Neural cell (in vitro differentiated cells): ENCODE measurements around the gene SLC25A47. TPM values are rescaled to one million over a fixed set of nuclear protein-coding genes. Genes with fewer than 3 reads are reported as not detected.

ENCODE experiments used
- H2AFZ ChIP-seq: fragments of 200-600, 300-800 bp; sonication (generic), shearing (Covaris generic); 2 replicates; pipeline ENCODE4 v1.6.0; 2014; ENCODE audit warnings: low read depth, mild to moderate bottlenecking, antibody characterized with exemption, low read length, moderate library complexity
- H3F3A ChIP-seq: fragments of 200-600 bp; shearing (Covaris generic); 2 replicates; pipeline ENCODE4 v1.6.1; 2016; ENCODE audit warnings: mild to moderate bottlenecking, moderate library complexity, mixed read lengths, antibody characterized with exemption, low read length; ENCODE audit not compliant: insufficient read depth, poor library complexity, severe bottlenecking
- H3K27ac ChIP-seq: fragments of 200-600, 300-800 bp; sonication (generic), shearing (Covaris generic); 2 replicates; pipeline ENCODE4 v1.5.1; 2014; ENCODE audit warnings: mild to moderate bottlenecking, low read length, moderate library complexity
- H3K27me3 ChIP-seq: fragments of 300-800, 200-600 bp; sonication (generic), shearing (Covaris generic); 2 replicates; pipeline ENCODE4 v1.6.0; 2014; ENCODE audit warnings: mild to moderate bottlenecking, low read depth, low read length, moderate library complexity; ENCODE audit not compliant: insufficient read depth
- H3K36me3 ChIP-seq: fragments of 300-800, 200-600 bp; sonication (generic), shearing (Covaris generic); 2 replicates; pipeline ENCODE4 v1.5.1; 2014; ENCODE audit warnings: mild to moderate bottlenecking, antibody characterized with exemption, low read length, moderate library complexity; ENCODE audit not compliant: insufficient read depth
- H3K4me2 ChIP-seq: fragments of 300-800, 200-600 bp; sonication (generic), shearing (Covaris generic); 2 replicates; pipeline ENCODE4 v1.6.0; 2014; ENCODE audit warnings: mild to moderate bottlenecking, low read length
- H3K4me3 ChIP-seq: fragments of 300-800, 200-600 bp; sonication (generic), shearing (Covaris generic); 2 replicates; pipeline ENCODE4 v1.5.1; 2014; ENCODE audit warnings: mild to moderate bottlenecking, low read length, moderate library complexity
- H3K79me2 ChIP-seq: fragments of 200-600 bp; shearing (Covaris generic); replicated peaks from 2 replicates; pipeline ENCODE4 v1.6.0; 2014; ENCODE audit warnings: mild to moderate bottlenecking, low read length, moderate library complexity; ENCODE audit not compliant: insufficient read depth
- H3K9ac ChIP-seq: fragments of 300-800, 200-600 bp; sonication (generic), shearing (Covaris generic); 2 replicates; pipeline ENCODE4 v1.6.1; 2016; ENCODE audit warnings: mild to moderate bottlenecking, low read length, mixed read lengths
- H3K9me2 ChIP-seq: fragments of 200-600 bp; shearing (Covaris generic); 2 replicates; pipeline ENCODE4 v1.6.1; 2016; ENCODE audit warnings: mild to moderate bottlenecking, low read length, mixed read lengths; ENCODE audit not compliant: insufficient read depth
- H3K9me3 ChIP-seq: fragments of 200-600, 300-800 bp; sonication (generic), shearing (Covaris generic); 2 replicates; pipeline ENCODE4 v1.6.1; 2016; ENCODE audit warnings: mild to moderate bottlenecking, mixed run types, low read length, moderate library complexity, mixed read lengths
- H4K20me1 ChIP-seq: fragments of 200-600 bp; shearing (Covaris generic); 2 replicates; pipeline ENCODE4 v1.6.1; 2016; ENCODE audit warnings: mild to moderate bottlenecking, mixed run types; ENCODE audit not compliant: insufficient read depth
- CTCF ChIP-seq: fragments of 450-650 bp; IDR thresholded peaks from 2 replicates; pipeline ENCODE4 v1.5.1; 2014; ENCODE audit warnings: antibody characterized with exemption, mild to moderate bottlenecking, moderate library complexity; ENCODE audit not compliant: poor library complexity, severe bottlenecking
- EP300 ChIP-seq: fragments of 450-650 bp; conservative IDR thresholded peaks from 2 replicates; pipeline ENCODE4 v1.6.1; 2014; ENCODE audit warnings: antibody characterized with exemption, mild to moderate bottlenecking, moderate library complexity; ENCODE audit not compliant: poor library complexity, severe bottlenecking
- EZH2 ChIP-seq: fragments of 200-600, 300-800 bp; shearing (Covaris generic), sonication (generic); IDR thresholded peaks from 2 replicates; pipeline ENCODE4 v1.6.1; 2014; ENCODE audit warnings: antibody characterized with exemption, low read length, borderline replicate concordance, mild to moderate bottlenecking; ENCODE audit not compliant: insufficient read depth, poor library complexity, severe bottlenecking
- MXI1 ChIP-seq: fragments of 450-650 bp; conservative IDR thresholded peaks from 2 replicates; pipeline ENCODE4 v1.6.1; 2014; ENCODE audit warnings: antibody characterized with exemption, mild to moderate bottlenecking; ENCODE audit not compliant: poor library complexity, severe bottlenecking
- POLR2AphosphoS5 ChIP-seq: IDR thresholded peaks from 2 replicates; pipeline ENCODE4 v1.6.1; 2012
- RAD21 ChIP-seq: fragments of 450-650 bp; conservative IDR thresholded peaks from 2 replicates; pipeline ENCODE4 v1.6.1; 2014; ENCODE audit warnings: antibody characterized with exemption, mild to moderate bottlenecking, moderate library complexity
- REST ChIP-seq: IDR thresholded peaks from 2 replicates; pipeline ENCODE4 v1.6.1; 2012; ENCODE audit warnings: borderline replicate concordance
- SMC3 ChIP-seq: fragments of 450-650 bp; conservative IDR thresholded peaks from 2 replicates; pipeline ENCODE4 v1.6.1; 2014; ENCODE audit warnings: antibody characterized with exemption, mild to moderate bottlenecking, moderate library complexity; ENCODE audit not compliant: poor library complexity
- TAF1 ChIP-seq: IDR thresholded peaks from 2 replicates; pipeline ENCODE4 v1.6.1; 2012; ENCODE audit warnings: low read depth
- polyA plus RNA-seq: library from polyadenylated mRNA; depleted of rRNA; stranded (reverse); fragments of >200 nt; gene quantifications from 2 replicates; pipeline ENCODE4 v1.2.3, GENCODE V29; 2014

SLC25A47 gene
- polyA plus RNA-seq, 1 donor from 2014 or later = not detected

GRCh38 chr14:100306101-100306997, 16.8 kb upstream of the SLC25A47 start, which contains the start of gene SLC25A29:
SLC25A29 (minus strand) TSS chr14:100306444; CDS start chr14:100306232, 212 bp downstream.
- Histone ChIP-seq H3K79me2 (peaks cover 64% of the 10 kb centered on the region), H3K4me3 (peak within 1 kb of the TSS; percentile 85), H3F3A (no peaks in the 10 kb centered on the region), H3K9ac (peak within 1 kb of the TSS; percentile 96), H4K20me1 (peaks cover 10% of the 10 kb centered on the region), H3K27ac (peak within 1 kb of the TSS; percentile 88), H3K27me3 (no peaks in the 10 kb centered on the region), H2AFZ (peak within 1 kb of the TSS; percentile 76), H3K4me2 (peak within 1 kb of the TSS; percentile 92), H3K9me3 (no peaks in the 10 kb centered on the region), H3K36me3 (no peaks in the 10 kb centered on the region), H3K9me2 (no peaks in the 10 kb centered on the region)
- TF ChIP-seq SMC3 = no peak
- TF ChIP-seq TAF1 = peak; percentile 71
- no peak for TF ChIP-seq CTCF
- no peak for TF ChIP-seq RAD21
- peak; percentile 94 for TF ChIP-seq POLR2AphosphoS5
- TF ChIP-seq EP300 = peak; percentile 33
- peak; percentile 76 for TF ChIP-seq REST
- TF ChIP-seq EZH2 = no peak
- TF ChIP-seq MXI1 = peak; percentile 69

GRCh38 chr14:100306998-100307765, 16.0 kb upstream of the SLC25A47 start:
- H3K4me3 ChIP-seq = peak overlapping the region; percentile 85
- H4K20me1 ChIP-seq = peaks cover 10% of the 10 kb centered on the region
- peak overlapping the region; percentile 92 for H3K4me2 ChIP-seq
- H3K36me3 ChIP-seq = no peaks in the 10 kb centered on the region
- H2AFZ ChIP-seq = peak overlapping the region; percentile 76
- H3K79me2 ChIP-seq = peaks cover 59% of the 10 kb centered on the region
- peak overlapping the region; percentile 96 for H3K9ac ChIP-seq
- H3K9me3 ChIP-seq = no peaks in the 10 kb centered on the region
- H3K27me3 ChIP-seq = no peaks in the 10 kb centered on the region
- no peaks in the 10 kb centered on the region for H3K9me2 ChIP-seq
- peak overlapping the region; percentile 88 for H3K27ac ChIP-seq
- TF ChIP-seq EZH2 = no peak
- no peak for TF ChIP-seq TAF1
- no peak for TF ChIP-seq MXI1
- TF ChIP-seq SMC3 = no peak
- TF ChIP-seq CTCF = no peak
- peak; percentile 31 for TF ChIP-seq REST
- no peak for TF ChIP-seq RAD21
- TF ChIP-seq POLR2AphosphoS5 = peak; percentile 19
- H3F3A ChIP-seq = no peaks in the 10 kb centered on the region
